Upper lobe of left lung (tissue), 6 donors: ENCODE results near the gene NEDD4L. TPM values are rescaled to one million over a fixed set of nuclear protein-coding genes. Genes with fewer than 3 reads are reported as not detected.

ENCODE experiments used
- ATAC-seq, 2 donors: fragments of 200-7000 bp; cut with Tn5 transposase; one replicate each; pipeline ENCODE4 v1.9.1; 2022; ENCODE audit warnings: mild to moderate bottlenecking in 2 of 2, moderate library complexity in 2 of 2; ENCODE audit not compliant: low FRiP score in 2 of 2
- DNase-seq, 2 donors: peaks; one replicate each; pipeline ENCODE4 v3.0.0-alpha.2; 2019 to 2020
- H3K27ac ChIP-seq, 4 donors: fragments of 200-600 bp; sonication (generic); one replicate each; pipeline ENCODE4 v1.5.1; 2016 to 2019
- H3K27me3 ChIP-seq, 4 donors: fragments of 200-600 bp; sonication (generic); one replicate each; pipeline ENCODE4 v1.5.1; 2017 to 2019
- H3K36me3 ChIP-seq, 4 donors: fragments of 200-600 bp; sonication (generic); one replicate each; pipeline ENCODE4 v1.5.1; 2016 to 2019
- H3K4me1 ChIP-seq, 4 donors: fragments of 200-600 bp; sonication (generic); one replicate each; pipeline ENCODE4 v1.5.1; 2018 to 2019
- H3K4me3 ChIP-seq, 4 donors: fragments of 200-600 bp; sonication (generic); one replicate each; pipeline ENCODE4 v1.5.1; 2017 to 2019; ENCODE audit warnings: mild to moderate bottlenecking in 2 of 4, moderate library complexity in 1 of 4
- H3K9me3 ChIP-seq, 4 donors: fragments of 200-600 bp; sonication (generic); one replicate each; pipeline ENCODE4 v1.5.1; 2018 to 2019
- CTCF ChIP-seq, 6 experiments: fragments of 450-650 bp in 4 of 6; fragments of 200-600 bp in 2 of 6; sonication (generic) in 2 of 6; IDR thresholded peaks; one replicate each; pipeline ENCODE4 v1.5.1; 2016 to 2019; ENCODE audit warnings: antibody characterized with exemption in 6 of 6
- EP300 ChIP-seq, 4 donors: sonication (generic); formaldehyde crosslinking; IDR thresholded peaks; one replicate each; pipeline ENCODE4 v1.5.1; 2017; ENCODE audit warnings: antibody characterized with exemption in 4 of 4, control low read depth in 2 of 4
- POLR2A ChIP-seq, 4 donors: fragments of 450-650 bp; IDR thresholded peaks; one replicate each; pipeline ENCODE4 v1.5.1; 2016 to 2017; ENCODE audit warnings: antibody characterized with exemption in 4 of 4, mild to moderate bottlenecking in 2 of 4
- POLR2AphosphoS5 ChIP-seq, 2 donors: sonication (generic); formaldehyde crosslinking; IDR thresholded peaks; one replicate each; pipeline ENCODE4 v1.5.1; 2017; ENCODE audit warnings: antibody characterized with exemption in 2 of 2
- WGBS, 2 donors: methylation state at CpG; one replicate each; pipeline ENCODE4 v1.1.5; 2017 to 2018; 5-methylcytosine and 5-hydroxymethylcytosine counted together
- total RNA-seq, 6 donors: library from RNA; depleted of rRNA in 4 of 6; stranded (reverse); fragments of >200 nt in 4 of 6; gene quantifications; one replicate each; pipeline versions ENCODE4 v1.1.0 to v1.2.1, GENCODE V29; 2016 to 2021
- donor health status: DM: no; HTN: no; CAD: no; lungs with moderate emphysema.
- donor health status: DM: no; HTN: yes; CAD: no; lungs with severe emphysema.

Gene NEDD4L
- total RNA-seq, 6 donors from 2014 or later, result 148 to 491 (median 300) TPM

DNA sequence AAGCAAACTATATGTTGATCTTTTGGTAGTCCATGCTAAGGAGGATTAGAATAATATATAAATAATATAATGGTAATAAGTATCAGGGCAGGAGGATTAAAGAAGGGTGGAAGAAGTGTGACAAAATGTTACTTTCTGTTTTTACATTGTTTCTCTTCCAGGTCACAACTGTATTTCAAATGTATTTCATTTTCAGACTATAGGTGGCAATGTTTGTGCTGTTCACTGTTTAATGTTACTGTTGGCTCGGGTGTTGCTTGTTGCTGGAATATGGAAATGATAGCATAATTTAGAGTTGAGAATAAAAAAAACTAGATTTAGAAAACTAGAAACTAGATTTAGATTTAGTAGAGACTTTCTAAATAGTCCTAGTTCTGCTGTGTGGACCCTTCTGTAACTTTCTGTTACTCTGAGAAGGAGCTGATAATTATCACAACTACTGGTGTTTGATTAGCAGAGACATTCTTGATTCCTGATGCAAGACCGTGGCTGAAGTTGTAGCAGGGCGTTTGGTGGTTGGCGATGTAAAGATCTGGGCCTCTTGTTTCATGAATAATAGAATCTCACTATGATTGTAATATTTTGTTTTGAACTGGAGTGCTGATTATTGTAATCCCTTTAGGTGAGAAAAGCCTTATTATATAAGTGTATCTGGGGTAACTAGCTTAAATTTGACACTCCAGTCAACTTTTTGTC lies 7.9 kb downstream of the NEDD4L start:
- no peaks in the 10 kb centered on the region for H3K36me3 ChIP-seq
- DNase-seq (no peak), ATAC-seq (no peak)
- H3K27ac ChIP-seq, result peak overlapping the region in 1 of 4 donors; percentile 42
- H3K9me3 ChIP-seq, result no peaks in the 10 kb centered on the region
- peak in 4 of 6 experiments; percentile 6 to 32 (median 29) for TF ChIP-seq CTCF (IDR thresholded peaks at IDR 0.05)
- no peak for TF ChIP-seq POLR2A (IDR thresholded peaks at IDR 0.05)
- H3K4me3 ChIP-seq, result no peak overlapping the region
- H3K27me3 ChIP-seq, result no peaks in the 10 kb centered on the region
- H3K4me1 ChIP-seq, result peaks cover 5 to 10% (median 7%) of the 10 kb centered on the region in 4 donors
- 32 to 40% methylated on average over 4 of the region's 4 CpGs for WGBS, 2 donors

GRCh38 chr18:58052960-58053359 lies 8.9 kb downstream of the NEDD4L start:
- Histone ChIP-seq H3K4me1 (peaks cover 0 to 10% (median 5%) of the 10 kb centered on the region in 4 donors), H3K4me3 (no peak overlapping the region), H3K9me3 (no peaks in the 10 kb centered on the region), H3K36me3 (no peaks in the 10 kb centered on the region), H3K27ac (no peak overlapping the region), H3K27me3 (no peaks in the 10 kb centered on the region)
- DNase-seq, result no peak
- 68 to 71% methylated on average over 3 of the region's 3 CpGs for WGBS, 2 donors
- TF ChIP-seq CTCF (IDR thresholded peaks at IDR 0.05) (no peak), POLR2A (IDR thresholded peaks at IDR 0.05) (no peak), EP300 (IDR thresholded peaks at IDR 0.05) (no peak), POLR2AphosphoS5 (IDR thresholded peaks at IDR 0.05) (no peak)
- ATAC-seq, result no peak

DNA sequence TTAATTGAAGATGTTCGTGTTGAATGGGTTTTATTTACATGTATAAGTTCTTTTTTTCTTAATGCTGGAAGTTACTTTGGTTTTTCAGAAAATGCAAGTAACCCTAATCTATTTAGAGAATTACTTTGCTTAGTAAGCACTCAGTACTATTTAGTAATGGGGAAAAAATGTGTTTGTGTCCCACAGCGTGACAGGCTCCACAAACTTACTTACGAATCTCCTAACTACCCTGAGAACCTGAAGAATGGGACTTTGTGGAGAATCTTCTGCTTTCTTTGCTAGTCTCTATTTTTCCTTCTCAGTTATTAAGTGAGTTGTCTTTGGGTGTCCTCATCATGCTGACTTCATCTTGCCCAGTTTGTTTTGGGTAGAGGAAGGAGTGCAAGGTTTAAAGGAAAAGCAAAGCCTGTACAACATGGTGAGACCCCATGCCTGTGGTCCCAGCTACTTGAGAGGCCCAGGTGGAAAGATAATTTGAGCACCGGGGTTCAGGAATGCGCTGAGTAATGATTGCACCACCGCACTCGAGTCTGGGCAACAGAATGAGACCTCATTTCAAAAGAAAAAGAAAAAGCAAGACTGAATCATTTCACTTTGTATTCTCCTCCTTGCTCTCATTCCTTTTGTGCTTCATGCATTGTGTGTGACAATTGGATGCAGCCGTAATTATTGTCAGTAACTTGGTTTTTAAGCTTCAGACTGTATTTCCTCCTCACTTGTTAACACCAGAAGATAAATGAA lies 10.2 kb downstream of the NEDD4L start:
- 50 to 56% methylated on average over 8 of the region's 8 CpGs for WGBS, 2 donors
- Histone ChIP-seq H3K27me3 (no peaks in the 10 kb centered on the region), H3K27ac (peak overlapping the region in 2 of 4 donors; percentile 41 to 47), H3K9me3 (no peaks in the 10 kb centered on the region), H3K4me3 (no peak overlapping the region), H3K36me3 (no peaks in the 10 kb centered on the region), H3K4me1 (peaks cover 0 to 8% (median 5%) of the 10 kb centered on the region in 4 donors)
- no peak for TF ChIP-seq POLR2AphosphoS5 (IDR thresholded peaks at IDR 0.05)
- no peak for TF ChIP-seq EP300 (IDR thresholded peaks at IDR 0.05)
- TF ChIP-seq POLR2A (IDR thresholded peaks at IDR 0.05), result peak in 1 of 4 donors; percentile 15
- no peak for TF ChIP-seq CTCF (IDR thresholded peaks at IDR 0.05)
- ATAC-seq (peak in 1 of 2 donors; percentile 52), DNase-seq (peak in 1 of 2 donors; percentile 67)

DNA sequence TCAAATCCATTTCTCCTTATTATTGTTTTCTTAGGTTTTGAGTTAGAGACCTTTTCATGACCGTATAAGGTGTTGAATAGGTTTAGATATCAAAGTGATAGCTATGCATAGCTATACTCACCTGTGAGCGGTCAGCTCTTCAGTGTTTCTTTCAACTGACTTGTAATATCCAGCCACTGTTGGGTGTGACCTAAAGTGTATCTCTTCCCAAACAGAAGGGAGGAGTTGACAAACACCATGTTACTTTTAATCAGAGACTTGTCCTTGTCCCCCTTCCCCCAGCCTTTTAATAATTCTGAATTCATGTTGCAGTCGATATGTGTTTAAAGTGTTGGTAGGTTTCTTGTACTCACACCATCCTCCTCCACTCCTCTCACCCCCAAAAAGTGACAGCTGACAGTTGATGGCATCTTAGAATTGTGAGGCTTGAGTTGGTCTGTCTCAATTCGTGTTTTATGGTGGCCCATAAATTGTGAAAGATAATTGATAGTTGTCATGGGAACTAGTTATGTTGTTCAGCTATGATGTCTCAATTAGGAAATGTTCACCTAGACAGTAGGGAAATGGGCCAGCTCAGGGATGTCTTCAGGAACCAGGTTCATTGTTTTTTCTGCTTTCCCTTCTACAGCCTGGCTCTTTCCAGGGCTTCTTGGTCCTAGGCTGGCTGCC lies 12.0 kb downstream of the NEDD4L start:
- Histone ChIP-seq H3K27ac (no peak overlapping the region), H3K36me3 (no peaks in the 10 kb centered on the region), H3K9me3 (no peaks in the 10 kb centered on the region), H3K27me3 (no peaks in the 10 kb centered on the region), H3K4me3 (no peak overlapping the region), H3K4me1 (peaks cover 0 to 6% (median 5%) of the 10 kb centered on the region in 4 donors)
- DNase-seq, result no peak
- 85 to 86% methylated on average over 4 of the region's 4 CpGs for WGBS, 2 donors
- no peak for ATAC-seq
- TF ChIP-seq EP300 (IDR thresholded peaks at IDR 0.05), result no peak
- TF ChIP-seq POLR2A (IDR thresholded peaks at IDR 0.05), result no peak
- TF ChIP-seq CTCF (IDR thresholded peaks at IDR 0.05), result no peak
- TF ChIP-seq POLR2AphosphoS5 (IDR thresholded peaks at IDR 0.05), result no peak
